Measurements from ENCODE around the gene RAD51B.

The RAD51B gene

DNA sequence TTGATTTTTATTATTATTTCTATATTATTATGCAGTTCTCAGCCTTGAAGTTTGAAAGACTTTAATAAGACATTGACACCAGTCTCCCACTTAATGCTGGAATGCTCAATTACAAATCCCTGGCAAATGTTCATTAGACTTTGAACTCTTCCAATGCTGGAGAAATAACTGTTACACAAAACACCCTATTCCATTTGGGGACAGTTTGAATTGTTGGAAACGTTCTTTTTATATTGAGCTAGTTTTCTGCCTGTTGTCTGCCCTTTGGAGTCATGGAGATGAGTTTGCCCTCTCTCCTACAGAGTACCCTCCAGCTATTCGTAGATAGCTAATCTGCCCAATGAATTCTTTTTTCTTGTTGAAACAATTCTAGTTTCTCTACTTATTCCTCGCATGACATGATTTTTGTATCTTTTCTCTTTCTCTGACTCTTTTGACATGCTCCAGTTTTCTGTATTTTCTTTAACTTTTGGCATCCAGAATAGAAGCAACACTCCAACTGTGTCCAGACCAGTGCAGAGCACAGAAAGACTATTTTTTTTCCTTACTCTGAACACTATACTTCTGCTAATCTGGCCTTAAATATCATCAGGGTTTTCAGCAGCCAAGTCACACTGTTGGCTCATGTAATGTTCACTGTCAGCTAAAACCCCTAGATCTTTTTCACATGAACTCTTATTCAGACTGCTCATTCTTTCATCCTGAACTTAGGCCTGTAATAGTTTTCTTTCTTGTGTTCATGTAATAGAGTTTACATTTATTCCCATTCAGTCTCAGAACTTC, 379.3 kb downstream of the RAD51B start:
- H3K27ac ChIP-seq = no peak overlapping the region
- TF ChIP-seq ZFX (IDR thresholded peaks at IDR 0.05) = no peak
- TF ChIP-seq, protein P1, sequence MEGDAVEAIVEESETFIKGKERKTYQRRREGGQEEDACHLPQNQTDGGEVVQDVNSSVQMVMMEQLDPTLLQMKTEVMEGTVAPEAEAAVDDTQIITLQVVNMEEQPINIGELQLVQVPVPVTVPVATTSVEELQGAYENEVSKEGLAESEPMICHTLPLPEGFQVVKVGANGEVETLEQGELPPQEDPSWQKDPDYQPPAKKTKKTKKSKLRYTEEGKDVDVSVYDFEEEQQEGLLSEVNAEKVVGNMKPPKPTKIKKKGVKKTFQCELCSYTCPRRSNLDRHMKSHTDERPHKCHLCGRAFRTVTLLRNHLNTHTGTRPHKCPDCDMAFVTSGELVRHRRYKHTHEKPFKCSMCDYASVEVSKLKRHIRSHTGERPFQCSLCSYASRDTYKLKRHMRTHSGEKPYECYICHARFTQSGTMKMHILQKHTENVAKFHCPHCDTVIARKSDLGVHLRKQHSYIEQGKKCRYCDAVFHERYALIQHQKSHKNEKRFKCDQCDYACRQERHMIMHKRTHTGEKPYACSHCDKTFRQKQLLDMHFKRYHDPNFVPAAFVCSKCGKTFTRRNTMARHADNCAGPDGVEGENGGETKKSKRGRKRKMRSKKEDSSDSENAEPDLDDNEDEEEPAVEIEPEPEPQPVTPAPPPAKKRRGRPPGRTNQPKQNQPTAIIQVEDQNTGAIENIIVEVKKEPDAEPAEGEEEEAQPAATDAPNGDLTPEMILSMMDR (conservative IDR thresholded peaks at IDR 0.05) = no peak

DNA sequence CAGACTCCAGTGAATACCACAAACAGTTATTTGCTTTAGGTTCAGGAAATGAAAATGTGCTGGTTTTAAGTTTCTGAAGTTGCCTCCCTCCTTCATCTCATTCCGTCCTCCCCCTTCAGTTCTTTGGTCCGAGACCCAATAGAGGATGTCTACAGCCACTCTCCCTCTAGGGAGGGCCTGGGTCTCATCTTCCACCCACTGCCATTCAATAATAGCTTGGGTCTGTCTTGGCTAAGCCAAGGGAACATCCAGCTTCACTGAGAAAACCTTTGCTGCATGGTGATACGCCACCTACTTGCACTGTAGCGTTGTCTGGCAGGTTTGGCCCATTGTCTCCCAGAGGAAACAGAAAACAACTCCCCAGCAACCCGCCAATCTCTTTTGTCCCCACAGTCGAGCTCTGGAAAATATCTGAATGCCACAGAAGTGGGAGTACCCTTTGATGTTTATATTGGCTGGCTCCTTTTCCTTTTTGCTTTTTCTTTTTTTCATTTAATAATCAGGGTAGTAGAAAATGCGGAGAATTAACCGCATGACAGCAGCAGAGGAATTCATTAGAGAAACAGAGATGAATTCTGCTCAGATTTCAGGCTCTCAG, 380.1 kb downstream of the RAD51B start:
- no peak for TF ChIP-seq ZFX (IDR thresholded peaks at IDR 0.05)
- TF ChIP-seq, protein P1 (conservative IDR thresholded peaks at IDR 0.05) = no peak
- H3K27ac ChIP-seq = no peak overlapping the region

DNA sequence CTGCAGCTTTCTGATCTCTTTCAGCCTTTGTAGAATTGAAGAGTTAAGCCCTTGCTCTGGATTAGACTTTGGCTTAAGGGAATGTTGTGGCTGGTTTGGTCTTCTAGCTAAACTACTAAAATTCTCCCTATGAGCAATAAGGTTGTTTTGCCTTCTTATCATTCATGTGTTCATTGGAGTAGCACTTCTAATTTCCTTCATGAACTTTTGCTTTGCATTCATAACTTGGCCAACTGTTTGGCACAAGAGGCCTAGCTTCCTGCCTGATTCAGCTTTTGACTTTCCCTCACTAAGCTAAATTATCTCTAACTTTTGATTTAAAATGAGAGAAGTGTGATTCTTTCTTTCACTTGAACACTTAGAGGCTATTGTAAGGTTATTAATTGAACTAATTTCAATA, 384.3 kb downstream of the RAD51B start:
- no peak overlapping the region for H3K27ac ChIP-seq
- no peak for TF ChIP-seq ZFX (IDR thresholded peaks at IDR 0.05)
- TF ChIP-seq, protein P1 (conservative IDR thresholded peaks at IDR 0.05) = no peak

DNA sequence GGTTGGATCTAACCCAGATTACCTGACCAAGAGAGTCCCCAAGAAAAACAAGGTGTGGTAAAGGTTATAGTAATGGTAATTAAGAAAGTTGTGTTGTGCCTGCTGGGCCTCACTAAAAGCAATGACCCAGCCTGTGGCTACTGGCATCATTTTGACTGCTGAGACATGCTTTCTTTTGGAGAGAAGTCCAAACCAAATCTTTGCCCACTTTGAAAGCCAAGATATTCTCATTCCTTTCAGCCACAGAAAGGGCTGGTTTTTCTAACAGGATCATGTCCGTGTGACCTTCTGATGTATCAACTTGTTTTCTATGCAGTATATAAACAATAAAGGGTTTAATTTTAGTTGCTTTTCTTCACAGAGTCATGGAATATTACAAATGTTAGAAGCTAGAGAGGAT, 388.6 kb downstream of the RAD51B start:
- TF ChIP-seq, protein P1 (conservative IDR thresholded peaks at IDR 0.05) = no peak
- no peak for TF ChIP-seq ZFX (IDR thresholded peaks at IDR 0.05)
- H3K27ac ChIP-seq = no peak overlapping the region

DNA sequence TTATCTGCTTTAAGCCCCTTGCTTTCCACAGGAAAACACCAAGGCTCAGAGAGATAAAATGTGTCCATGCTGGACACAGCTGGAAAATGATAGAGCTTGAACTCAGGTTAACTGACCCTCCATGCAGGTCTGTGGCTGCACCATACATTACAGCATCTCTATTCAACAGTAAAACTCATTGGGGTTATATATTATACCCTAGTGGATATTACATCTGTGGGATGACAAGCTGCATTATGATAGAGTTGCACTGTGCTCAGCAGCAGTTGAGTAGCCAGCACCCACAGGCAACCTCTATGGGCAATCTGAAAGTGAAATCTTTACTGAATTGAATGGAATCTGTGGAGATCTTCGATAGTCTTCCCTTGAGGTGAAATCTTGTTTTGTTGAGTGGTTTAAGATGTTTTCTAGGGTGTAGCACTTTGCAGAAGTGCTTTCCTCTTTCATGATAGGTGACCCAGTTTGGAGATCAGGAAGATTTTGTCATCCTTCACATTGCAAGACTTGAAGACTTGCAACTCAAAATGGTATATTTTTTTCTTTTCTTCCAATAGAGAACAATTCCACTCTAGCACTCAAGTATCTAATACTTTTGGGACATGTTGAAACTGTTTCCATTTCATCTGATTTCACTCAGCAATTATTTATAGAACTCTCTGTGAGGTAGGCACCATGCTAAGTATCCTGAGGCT, 389.2 kb downstream of the RAD51B start:
- H3K27ac ChIP-seq = no peak overlapping the region
- TF ChIP-seq, protein P1 (conservative IDR thresholded peaks at IDR 0.05) = no peak
- TF ChIP-seq ZFX (IDR thresholded peaks at IDR 0.05) = no peak

DNA sequence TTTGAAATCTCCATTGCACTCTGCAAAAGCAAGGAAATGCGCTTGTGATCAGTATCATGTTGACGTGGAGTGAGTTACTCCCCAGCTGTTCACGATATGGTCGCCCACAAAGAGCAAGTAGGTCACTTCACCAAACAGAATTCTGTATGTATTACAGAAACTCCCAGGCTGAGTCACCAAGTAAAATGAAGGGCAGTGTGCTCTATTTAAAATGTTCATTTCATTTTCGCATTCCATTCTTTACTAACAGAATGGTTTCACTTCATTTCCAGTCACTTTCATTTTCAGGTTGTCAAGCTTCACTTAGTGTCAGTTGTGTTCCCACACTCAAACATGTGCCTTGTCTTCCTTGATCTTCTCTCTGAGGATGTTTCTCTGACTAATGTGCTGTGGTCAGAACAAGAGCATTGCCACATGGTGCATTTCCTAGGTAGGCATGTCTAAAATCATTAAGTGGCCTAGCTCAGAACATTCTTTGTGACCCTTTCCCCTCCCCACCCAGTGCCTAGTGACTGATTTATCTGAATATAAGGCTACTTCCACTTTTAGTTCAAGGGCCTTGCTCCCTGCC, 391.2 kb downstream of the RAD51B start:
- TF ChIP-seq ZFX (IDR thresholded peaks at IDR 0.05) = no peak
- TF ChIP-seq, protein P1 (conservative IDR thresholded peaks at IDR 0.05) = no peak
- no peak overlapping the region for H3K27ac ChIP-seq

DNA sequence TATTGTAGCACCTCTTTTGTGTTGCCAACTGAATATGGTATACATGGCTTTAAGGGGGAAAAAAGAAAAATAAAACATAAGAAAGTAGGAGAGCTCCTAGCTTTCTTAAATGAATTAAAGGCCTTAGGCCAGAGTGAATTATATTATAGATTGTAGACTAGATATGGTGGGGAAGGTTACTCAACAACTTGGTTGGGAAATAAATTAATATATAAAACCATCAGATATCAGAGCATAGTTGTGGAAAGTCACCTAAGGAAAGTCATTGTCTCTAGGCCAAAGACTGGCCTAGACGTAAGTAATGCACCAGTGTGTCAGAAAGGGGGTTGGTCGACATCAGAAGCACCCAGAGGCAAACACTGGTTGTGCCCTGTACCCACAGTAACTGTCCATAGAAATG, 391.8 kb downstream of the RAD51B start:
- no peak overlapping the region for H3K27ac ChIP-seq

More for the DNA sequence above, 391.8 kb downstream of the RAD51B start:
- TF ChIP-seq, protein P1 (conservative IDR thresholded peaks at IDR 0.05) = no peak
- no peak for TF ChIP-seq ZFX (IDR thresholded peaks at IDR 0.05)

All from C4-2B (cell line).